CD4-positive, alpha-beta T cell treated with Interleukin-15 for 4 hours (primary cell): Measurements from ENCODE around the gene RSPRY1.
A peak's percentile ranks its signal among the peaks of the same experiment; 100 is the strongest.
"Not testable (repeated sequence)": the region's sequence is repeated elsewhere in the genome, so short reads cannot be mapped to it uniquely, and the experiment has no call there.

Experiments used
- DNase-seq: peaks from one replicate; pipeline ENCODE4 v3.0.0-alpha.2; 2020; ENCODE audit warnings: low spot score

The RSPRY1 gene

GRCh38 chr16:57186872-57187854, 1.0 kb downstream of the RSPRY1 start:
- peak; percentile 14 for DNase-seq

- not testable (repeated sequence) for DNase-seq
Measured at GRCh38 chr16:57187902-57188710, 2.0 kb downstream of the RSPRY1 start.

- no peak for DNase-seq
Measured at GRCh38 chr16:57188711-57189002, 2.5 kb downstream of the RSPRY1 start.

- not testable (repeated sequence) for DNase-seq
Measured at GRCh38 chr16:57189527-57189926, 3.4 kb downstream of the RSPRY1 start.

GRCh38 chr16:57190136-57190535, 4.0 kb downstream of the RSPRY1 start:
- no peak for DNase-seq

GRCh38 chr16:57191056-57191571, 5.0 kb downstream of the RSPRY1 start:
- DNase-seq = no peak

- no peak for DNase-seq
Measured at GRCh38 chr16:57192146-57192545, 6.0 kb downstream of the RSPRY1 start.

GRCh38 chr16:57192720-57193486, 6.8 kb downstream of the RSPRY1 start:
- no peak for DNase-seq

- no peak for DNase-seq
Measured at GRCh38 chr16:57194512-57194911, 8.4 kb downstream of the RSPRY1 start.

GRCh38 chr16:57196286-57196685, 10.2 kb downstream of the RSPRY1 start:
- DNase-seq = no peak

GRCh38 chr16:57196753-57197152, 10.6 kb downstream of the RSPRY1 start:
- no peak for DNase-seq

GRCh38 chr16:57200321-57200720, 14.2 kb downstream of the RSPRY1 start:
- DNase-seq = not testable (repeated sequence)

GRCh38 chr16:57200926-57201325, 14.8 kb downstream of the RSPRY1 start:
- DNase-seq = not testable (repeated sequence)

- no peak for DNase-seq
Measured at GRCh38 chr16:57202095-57202886, 16.2 kb downstream of the RSPRY1 start.

GRCh38 chr16:57203451-57203850, 17.3 kb downstream of the RSPRY1 start:
- no peak for DNase-seq

GRCh38 chr16:57204675-57205074, 18.5 kb downstream of the RSPRY1 start:
- no peak for DNase-seq

GRCh38 chr16:57208926-57209325, 22.8 kb downstream of the RSPRY1 start:
- no peak for DNase-seq

GRCh38 chr16:57209780-57210179, 23.7 kb downstream of the RSPRY1 start:
- no peak for DNase-seq

- no peak for DNase-seq
Measured at GRCh38 chr16:57213462-57213861, 27.3 kb downstream of the RSPRY1 start.

- DNase-seq = no peak
Measured at GRCh38 chr16:57216968-57217367, 30.8 kb downstream of the RSPRY1 start.

GRCh38 chr16:57223057-57223456, 36.9 kb downstream of the RSPRY1 start:
- no peak for DNase-seq
